Fibroblast of skin of back (primary cell): Measurements from ENCODE around the gene GAS6.

ENCODE experiments used
- DNase-seq: peaks from one replicate; pipeline ENCODE4 v3.0.0-alpha.2; 2013

Gene GAS6

GRCh38 chr13:113819731-113820715, 43.9 kb downstream of the GAS6 start:
- DNase-seq, result peak; percentile 41

GRCh38 chr13:113819341-113819730, 44.5 kb downstream of the GAS6 start:
- no peak for DNase-seq

- no peak for DNase-seq
Observed at GRCh38 chr13:113818700-113819295, 45.1 kb downstream of the GAS6 start.

DNA sequence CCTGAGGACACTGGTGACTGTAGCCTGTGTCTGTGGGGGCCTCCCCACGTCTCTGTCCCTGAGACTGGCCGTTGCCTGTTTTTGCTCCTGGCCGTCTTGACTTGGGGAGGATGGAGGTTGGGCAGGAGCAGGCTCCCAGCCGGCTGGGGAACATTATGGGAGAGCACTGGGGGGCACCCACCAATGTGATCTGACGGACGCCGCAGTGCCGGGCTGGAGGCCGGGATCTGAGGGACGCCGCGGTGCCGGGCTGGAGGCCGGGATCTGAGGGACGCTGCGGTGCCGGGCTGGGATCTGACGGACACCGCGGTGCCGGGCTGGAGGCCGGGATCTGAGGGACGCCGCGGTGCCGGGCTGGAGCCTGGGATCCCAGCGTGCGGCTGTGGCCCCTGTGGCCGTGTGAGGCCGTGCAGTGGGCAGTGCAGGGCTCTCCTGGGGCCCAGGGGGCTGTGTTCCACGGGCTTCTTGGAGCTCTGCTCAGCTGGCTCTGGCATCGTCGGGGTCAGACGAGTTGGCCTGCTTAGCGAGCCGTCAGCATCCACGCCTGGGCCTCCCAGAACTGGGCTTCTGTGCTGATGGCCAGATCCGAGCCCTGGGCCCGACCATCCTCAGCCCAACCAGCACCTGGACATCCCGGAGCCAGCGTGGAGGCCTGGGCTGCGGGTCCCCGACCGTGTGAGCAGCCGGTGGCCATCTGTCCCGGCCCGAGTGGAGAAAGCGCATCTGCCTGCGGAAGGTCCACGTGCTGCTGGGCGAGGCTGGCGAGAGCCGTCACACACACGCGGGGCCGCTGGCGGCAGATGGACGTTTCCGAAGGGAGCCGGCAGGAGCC, 45.8 kb downstream of the GAS6 start:
- DNase-seq, result no peak

GRCh38 chr13:113816946-113817859, 46.7 kb downstream of the GAS6 start:
- DNase-seq, result peak; percentile 73

DNA sequence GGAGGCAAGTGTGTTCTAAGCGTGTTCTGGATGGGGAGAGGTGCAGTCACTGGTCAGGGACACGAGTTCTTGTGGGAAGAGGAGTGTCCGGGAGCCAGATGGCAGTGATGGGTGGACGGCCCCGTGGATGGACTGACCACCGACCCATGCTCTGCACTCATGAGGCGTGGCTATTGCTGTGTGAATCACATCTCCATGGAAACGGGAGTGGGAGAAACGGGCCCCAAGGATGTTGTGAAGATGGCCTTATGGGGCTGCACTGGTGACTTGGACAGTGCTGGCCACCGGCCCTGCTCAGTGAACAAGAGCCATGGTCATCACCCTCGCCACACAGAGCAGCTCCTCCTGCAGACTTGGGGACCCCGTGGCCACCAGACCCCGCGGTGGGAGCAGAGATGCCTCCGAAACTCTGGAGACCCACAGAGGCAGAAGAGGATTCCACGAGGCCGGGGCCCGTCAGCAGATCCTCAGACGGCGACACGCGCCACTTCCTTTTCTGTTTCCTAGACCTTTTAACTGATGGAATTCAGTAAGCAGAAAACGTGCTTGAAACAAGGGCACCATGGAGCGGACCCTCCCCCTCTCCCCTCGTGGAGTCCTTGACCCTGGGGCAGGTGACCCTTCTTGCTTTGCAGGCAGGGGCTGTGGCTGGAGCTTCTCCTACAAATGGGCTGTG, 47.5 kb downstream of the GAS6 start:
- DNase-seq, result no peak

DNA sequence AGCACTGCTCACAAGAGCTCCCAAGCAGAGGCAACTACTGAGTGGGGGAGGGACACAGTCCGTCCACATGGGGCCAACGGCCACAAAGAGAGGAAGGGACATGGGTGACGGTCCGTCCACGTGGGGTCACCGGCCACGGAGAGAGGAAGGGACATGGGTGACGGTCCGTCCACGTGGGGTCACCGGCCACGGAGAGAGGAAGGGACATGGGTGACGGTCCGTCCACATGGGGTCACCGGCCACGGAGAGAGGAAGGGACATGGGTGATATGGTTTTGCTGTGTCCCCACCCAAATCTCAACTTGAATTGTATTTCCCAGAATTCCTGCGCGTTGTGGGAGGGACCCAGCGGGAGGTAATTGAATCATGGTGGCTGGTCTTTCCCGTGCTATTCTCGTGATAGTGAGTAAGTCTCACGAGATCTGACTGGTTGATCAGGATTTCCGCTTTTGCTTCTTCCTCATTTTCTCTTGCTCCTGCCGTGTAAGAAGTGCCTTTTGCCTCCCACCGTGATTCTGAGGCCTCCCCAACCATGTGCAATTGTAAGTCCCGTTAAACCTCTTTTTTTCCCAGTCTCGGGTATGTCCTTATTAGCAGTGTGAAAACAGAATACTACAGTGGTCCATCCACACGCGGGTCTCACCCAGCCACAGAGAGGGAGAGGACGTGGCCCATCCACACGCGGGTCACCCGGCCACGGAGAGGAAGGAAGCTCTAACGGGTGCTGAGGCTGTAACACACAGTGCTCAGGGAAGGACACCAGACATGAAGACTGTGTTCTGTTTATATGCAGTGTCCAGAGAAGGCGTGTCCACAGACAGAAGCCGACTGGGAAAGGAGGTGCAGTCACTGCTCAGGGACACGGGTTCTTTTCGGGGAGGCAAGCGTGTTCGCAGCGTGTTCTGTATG, 48.5 kb downstream of the GAS6 start:
- DNase-seq, result peak; percentile 23

GRCh38 chr13:113814435-113814821, 49.4 kb downstream of the GAS6 start:
- peak; percentile 78 for DNase-seq

GRCh38 chr13:113813749-113814434, 50.0 kb downstream of the GAS6 start:
- DNase-seq, result no peak

DNA sequence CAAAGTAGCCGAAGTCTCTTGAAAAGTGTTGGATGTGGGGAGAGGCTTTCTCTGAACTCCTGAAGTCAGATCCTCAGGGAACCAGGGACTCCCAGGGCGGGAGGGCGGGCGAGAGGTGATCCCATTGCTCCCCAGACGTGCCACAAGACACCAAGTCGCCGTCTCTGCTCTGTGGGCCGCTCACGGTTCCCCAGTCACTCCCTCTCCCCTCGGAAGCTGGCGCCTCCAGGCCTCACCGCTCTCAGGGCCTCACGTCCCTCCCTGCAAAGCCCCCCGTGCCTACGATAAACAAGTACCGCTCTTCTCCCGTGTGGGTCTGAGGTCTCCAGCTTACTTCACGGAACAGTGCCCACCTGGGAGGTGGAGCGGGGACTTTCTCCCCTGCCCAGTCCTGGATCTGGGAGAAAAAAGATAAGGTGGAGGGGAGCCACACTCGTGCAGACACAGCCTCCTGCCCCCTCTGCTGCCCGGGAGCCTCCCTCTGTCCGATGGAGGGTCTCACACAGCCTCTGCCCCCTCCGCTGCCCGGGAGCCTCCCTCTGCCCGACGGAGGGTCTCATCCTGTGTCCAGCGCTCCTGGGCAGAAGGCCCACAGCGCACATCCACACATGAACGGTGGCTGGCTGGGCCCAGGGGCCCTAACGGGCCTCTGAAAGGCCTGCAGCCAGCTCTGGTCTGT, 50.7 kb downstream of the GAS6 start:
- DNase-seq, result no peak

DNA sequence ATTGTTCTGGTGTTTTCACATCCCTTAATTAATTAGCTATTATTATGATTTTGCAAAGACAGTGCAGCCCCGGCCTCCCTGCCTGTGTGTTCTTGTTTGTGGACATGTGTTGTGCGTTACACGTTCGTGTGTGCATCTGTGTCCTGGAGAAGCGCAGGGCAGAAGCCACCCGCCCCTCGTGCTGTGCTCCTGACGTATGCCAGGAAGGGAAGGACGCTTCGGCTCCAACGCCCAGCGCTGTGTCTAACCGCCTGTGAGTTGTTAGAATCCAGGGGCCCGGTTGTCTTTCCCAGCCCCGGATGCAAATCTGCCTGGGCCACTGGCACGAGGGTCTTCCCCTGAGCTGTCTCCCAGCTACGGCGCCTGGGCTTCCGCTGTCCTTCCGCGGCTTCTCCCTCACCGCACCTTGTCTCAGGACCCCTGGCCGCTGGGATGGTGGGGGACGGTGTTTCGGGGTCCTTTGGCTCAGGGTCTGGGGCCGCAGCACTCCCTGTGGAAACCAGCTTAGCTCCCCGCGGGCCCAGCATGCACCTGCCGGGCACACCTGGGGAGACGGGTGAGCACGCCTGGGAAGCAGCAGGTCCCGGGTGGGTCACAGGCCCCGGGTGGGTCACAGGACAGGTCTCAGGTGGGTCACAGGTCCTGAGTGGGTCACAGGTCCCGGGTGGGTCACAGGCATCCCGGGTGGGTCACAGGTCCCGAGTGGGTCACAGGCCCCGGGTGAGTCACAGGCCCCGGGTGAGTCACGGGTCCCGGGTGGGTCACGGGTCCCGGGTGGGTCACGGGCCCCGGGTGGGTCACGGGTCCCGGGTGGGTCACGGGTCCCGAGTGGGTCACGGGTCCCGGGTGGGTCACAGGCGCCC, 51.5 kb downstream of the GAS6 start:
- no peak for DNase-seq

DNA sequence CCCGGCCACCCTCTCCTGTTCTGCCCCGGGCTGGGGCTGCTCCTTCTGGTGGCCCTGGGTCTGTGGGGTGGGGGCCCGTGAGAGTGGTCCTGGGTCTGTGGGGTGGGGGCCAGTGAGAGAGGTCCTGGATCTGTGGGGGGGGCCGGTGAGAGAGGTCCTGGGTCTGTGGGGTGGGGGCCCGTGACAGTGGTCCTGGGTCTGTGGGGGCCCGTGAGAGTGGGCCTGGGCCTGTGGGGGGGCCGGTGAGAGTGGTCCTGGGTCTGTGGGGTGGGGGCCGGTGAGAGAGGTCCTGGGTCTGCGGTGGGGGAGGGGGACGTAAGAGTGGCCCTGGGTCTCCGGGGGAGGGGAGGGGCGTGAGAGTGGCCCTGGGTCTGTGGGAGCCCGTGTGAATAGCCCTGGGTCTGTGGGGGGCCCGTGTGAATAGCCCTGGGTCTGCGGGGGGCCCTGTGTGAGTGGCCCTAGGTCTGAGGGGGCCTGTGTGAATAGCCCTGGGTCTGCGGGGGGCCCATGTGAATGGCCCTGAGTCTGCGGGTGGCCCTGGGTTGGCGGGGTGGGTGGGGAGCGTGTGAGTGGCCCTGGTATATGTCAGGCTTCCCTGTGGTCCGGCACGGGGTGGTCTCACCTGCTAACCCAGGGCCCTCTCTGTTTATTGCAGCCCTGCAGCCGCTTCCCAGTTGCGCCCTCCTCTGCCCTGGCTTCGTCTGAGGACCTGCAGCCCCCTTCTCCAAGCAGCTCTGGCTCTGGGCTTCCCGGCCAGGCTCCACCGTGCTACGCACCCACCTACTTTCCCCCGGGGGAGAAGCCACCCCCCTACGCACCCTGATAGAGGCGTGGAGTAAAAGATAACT, 52.6 kb downstream of the GAS6 start:
- no peak for DNase-seq

DNA sequence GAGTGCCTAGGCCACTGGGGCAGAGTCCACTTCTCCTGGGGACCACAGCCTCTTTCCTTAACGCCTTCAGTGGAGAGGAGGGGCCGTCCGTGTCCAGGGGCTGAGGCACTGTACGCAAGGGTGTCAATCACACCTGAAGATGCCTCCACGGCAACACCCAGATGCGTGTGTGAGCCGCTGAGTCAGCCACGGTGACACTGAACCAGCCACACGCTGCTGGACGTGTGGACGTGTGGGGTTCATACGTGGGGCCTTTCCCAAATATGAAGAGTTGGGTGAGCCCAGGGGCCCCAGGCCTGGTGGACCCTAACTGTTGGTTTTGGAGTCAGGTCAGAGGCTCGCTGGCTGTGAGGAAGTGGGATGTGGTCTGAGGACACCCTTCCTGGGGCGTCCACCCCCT, 53.2 kb downstream of the GAS6 start:
- no peak for DNase-seq

GRCh38 chr13:113809934-113810333, 53.9 kb downstream of the GAS6 start:
- no peak for DNase-seq

DNA sequence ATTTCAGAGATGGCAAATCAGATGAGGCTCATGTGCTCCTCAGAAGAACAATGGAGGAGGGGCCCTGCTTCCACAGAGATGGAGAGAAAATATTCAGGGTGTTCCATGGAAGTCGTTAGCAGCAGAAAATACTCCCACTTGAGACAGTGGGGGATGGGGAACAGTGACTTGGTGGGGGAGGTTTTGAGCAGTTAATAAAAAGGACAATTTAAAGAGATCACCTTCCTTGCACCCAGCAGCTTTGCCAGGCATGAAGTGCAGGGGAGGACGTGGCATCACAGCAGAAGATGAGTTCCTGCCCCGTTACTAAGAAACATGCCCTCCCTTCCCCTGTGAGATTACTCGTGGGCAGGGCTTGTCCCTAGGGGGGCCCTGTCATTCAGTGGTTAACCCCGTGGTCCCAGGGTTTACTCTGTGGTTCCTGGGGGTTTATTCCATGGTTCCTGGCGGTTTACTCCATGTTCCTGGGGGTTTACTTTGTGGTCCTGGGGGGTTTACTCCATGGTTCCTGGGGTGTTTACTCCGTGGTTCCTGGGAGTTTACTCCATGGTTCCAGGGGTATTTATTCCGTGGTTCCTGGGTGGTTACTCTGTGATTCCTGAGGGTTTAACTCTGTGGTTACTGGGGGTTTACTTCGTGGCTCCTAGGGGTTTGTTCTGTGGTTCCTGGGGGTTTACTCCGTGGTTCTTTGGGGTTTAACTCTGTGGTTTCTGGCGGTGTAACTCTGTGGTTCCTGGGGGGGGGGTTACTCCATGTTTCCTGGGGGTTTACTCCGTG, 55.6 kb downstream of the GAS6 start:
- no peak for DNase-seq

DNA sequence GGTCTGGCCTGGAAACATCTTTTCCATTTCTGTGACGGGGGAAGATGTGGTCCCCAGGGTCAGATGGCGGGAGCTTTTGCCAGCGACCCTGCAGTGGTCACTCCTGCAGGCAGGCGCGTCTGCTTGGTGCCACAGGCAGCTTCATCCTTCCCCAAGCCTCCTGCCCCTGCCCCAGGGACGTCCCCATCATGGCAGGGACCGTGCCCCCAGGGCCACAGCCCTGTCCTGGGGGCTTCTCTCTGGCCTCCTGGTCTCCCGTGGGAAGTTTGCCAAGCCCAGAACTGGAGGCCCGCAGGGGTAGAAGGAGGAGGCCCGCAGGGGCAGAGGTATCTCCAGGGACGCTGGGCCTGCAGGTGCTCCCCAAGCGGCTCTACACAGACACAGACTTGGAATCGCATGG, 57.4 kb downstream of the GAS6 start:
- DNase-seq, result no peak
